H54 (cell line): ENCODE results near the gene ATP6V0B.

ENCODE experiments used
- DNase-seq: peaks from one replicate; pipeline ENCODE4 v3.0.0; 2011; ENCODE audit warnings: low spot score, mixed read lengths; ENCODE audit not compliant: insufficient read length
- FAIRE-seq: peaks from 3 replicates; lab custom pipeline; 2011; peaks lifted over from hg19 to GRCh38; lab: Jason Lieb, UNC
- POLR2A ChIP-seq: IDR thresholded peaks from 2 replicates; pipeline ENCODE4 v1.6.1; 2011; ENCODE audit warnings: low read depth, mild to moderate bottlenecking, low read length

ATP6V0B gene

GRCh38 chr1:43980255-43981134, 5.7 kb downstream of the ATP6V0B start:
- DNase-seq (no peak), FAIRE-seq (no peak)
- no peak for TF ChIP-seq POLR2A

DNA sequence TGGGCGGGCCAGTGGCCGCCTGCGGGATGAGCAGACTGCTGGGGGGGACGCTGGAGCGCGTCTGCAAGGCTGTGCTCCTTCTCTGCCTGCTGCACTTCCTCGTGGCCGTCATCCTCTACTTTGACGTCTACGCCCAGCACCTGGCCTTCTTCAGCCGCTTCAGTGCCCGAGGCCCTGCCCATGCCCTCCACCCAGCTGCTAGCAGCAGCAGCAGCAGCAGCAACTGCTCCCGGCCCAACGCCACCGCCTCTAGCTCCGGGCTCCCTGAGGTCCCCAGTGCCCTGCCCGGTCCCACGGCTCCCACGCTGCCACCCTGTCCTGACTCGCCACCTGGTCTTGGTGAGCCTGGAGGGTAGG, 6.4 kb downstream of the ATP6V0B start:
- no peak for FAIRE-seq
- no peak for DNase-seq
- no peak for TF ChIP-seq POLR2A

DNA sequence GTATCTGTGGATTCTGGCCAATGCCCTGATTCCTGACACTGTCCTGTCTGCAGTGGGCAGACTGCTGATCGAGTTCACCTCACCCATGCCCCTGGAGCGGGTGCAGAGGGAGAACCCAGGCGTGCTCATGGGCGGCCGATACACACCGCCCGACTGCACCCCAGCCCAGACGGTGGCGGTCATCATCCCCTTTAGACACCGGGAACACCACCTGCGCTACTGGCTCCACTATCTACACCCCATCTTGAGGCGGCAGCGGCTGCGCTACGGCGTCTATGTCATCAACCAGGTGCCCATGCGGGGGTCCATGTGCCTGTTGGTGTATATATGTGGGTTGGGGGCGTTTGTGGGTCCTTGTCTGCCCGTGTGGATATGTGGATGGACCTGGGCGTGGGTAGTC, 6.9 kb downstream of the ATP6V0B start:
- TF ChIP-seq POLR2A = no peak
- no peak for FAIRE-seq
- DNase-seq = no peak

DNA sequence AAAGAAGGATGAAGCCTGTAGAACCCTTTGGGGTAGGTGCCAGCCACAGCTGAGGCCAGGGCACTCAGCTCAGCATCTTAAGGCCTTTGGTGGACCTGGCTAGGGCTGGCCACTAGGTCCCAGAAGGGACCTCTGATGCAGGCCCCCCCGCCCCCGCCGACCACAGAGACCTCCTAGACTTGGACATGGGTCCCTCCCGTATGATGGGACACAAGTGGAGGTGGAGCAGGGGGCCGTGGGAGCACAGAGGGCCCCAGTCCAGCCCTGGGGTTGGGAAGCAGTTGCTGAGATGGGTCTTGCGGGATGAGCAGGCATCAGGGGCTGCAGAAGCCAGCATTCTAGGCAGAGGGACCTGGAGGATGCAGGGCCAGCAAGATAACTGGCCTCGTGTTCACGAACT, 7.5 kb downstream of the ATP6V0B start:
- FAIRE-seq (no peak), DNase-seq (no peak)
- no peak for TF ChIP-seq POLR2A

DNA sequence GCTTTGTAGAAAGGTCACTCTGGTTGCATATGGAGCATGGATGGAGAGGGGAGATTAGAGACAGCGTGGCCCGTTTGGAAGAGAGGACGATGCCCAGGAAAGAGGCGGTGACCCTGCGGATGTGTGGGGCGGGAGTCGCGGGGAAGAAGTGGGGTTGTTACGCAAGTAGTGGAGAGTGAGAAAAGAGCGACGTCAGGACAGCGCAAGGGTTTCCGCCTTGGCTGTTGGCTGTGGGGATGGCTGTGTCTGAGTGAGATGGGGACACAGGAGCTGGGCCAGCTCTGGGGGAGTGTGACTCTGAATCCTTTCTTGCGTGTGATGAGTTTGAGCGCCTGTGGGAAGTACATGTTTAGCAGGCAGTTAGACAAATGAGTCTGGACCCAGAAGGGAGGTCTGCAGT, 8.0 kb downstream of the ATP6V0B start:
- TF ChIP-seq POLR2A = no peak
- DNase-seq = no peak
- no peak for FAIRE-seq

GRCh38 chr1:43983253-43983899, 8.6 kb downstream of the ATP6V0B start:
- no peak for TF ChIP-seq POLR2A
- DNase-seq (no peak), FAIRE-seq (no peak)

GRCh38 chr1:43984855-43985254, 10.1 kb downstream of the ATP6V0B start:
- no peak for TF ChIP-seq POLR2A
- no peak for FAIRE-seq
- DNase-seq = no peak

- no peak for TF ChIP-seq POLR2A
- FAIRE-seq = no peak
Measured at GRCh38 chr1:43985984-43986595, 11.3 kb downstream of the ATP6V0B start.

GRCh38 chr1:43986712-43987111, 12.0 kb downstream of the ATP6V0B start:
- DNase-seq (no peak), FAIRE-seq (no peak)
- TF ChIP-seq POLR2A = no peak

More at GRCh38 chr1:43985984-43986595, 11.3 kb downstream of the ATP6V0B start:
- DNase-seq = no peak

DNA sequence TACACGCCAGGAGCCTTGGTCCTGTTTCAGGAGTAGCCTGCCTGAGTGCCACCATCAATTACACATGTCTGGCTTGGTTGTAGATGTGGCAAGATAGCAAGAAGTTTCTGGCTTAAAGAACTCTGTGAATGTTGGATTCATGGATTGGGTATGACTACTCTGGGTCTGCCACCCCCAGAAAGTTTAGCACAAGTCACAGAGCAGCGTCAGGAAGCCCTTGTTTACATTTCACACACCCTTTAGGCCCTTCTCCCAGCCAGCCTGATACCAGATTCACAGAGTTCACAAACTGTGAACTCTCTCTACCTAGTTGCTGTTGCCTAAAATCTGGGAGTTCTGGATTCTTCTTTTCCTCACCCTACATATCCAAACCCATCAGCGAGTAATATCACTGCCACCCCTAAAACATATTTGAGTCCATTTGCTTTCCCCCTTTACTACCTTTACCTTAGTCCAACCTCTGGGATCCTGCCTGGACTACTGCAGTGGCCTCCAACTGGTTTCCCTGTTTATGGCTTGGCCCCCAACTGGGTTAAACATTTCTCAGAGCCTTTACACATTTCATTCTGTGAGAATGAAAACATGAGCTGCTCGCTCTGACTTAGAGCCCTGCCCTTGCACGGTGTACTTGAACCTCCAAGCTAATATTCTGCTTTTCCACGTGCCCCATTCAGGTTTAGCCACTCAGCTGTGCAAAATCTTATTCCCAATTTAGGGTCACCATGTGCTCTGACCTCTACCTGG, 12.6 kb downstream of the ATP6V0B start:
- FAIRE-seq (no peak), DNase-seq (no peak)
- no peak for TF ChIP-seq POLR2A

- no peak for TF ChIP-seq POLR2A
- FAIRE-seq (no peak), DNase-seq (no peak)
Measured at GRCh38 chr1:43990271-43991199, 15.8 kb downstream of the ATP6V0B start.

DNA sequence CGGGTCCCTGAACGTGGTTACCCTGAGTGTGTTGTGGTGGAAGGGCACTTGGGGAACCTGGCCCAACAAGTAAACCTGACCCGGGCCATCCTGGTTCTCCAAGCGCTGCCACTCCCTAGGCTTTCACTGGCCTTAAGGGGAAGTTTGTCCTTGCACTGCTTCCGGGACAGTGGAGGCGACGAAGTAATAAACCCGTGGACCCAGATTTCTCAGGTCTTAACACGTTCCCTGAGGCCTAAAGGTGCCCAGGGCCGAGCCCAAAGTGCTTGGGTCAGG, 16.4 kb downstream of the ATP6V0B start:
- no peak; the same call in 1 of the 2 replicates for TF ChIP-seq POLR2A
- DNase-seq (no peak), FAIRE-seq (no peak)
